HG03280 (cell line): Measurements from ENCODE around the gene CYP1A2.

Experiments used
- ATAC-seq: cut with Tn5 transposase; IDR thresholded peaks from one replicate; pipeline ENCODE4 v1.9.1; 2021; ENCODE audit warnings: mild to moderate bottlenecking, moderate library complexity; ENCODE audit not compliant: unreplicated experiment

The CYP1A2 gene

GRCh38 chr15:74787251-74788041, 38.8 kb downstream of the CYP1A2 start:
- peak; percentile 49 for ATAC-seq

- ATAC-seq = no peak
These were observed 39.5 kb downstream of the CYP1A2 start for GRCh38 chr15:74788042-74788682.

GRCh38 chr15:74788683-74789151, 40.1 kb downstream of the CYP1A2 start:
- no peak for ATAC-seq

GRCh38 chr15:74789171-74789631, 40.6 kb downstream of the CYP1A2 start:
- ATAC-seq = no peak

GRCh38 chr15:74789741-74790079, 41.1 kb downstream of the CYP1A2 start:
- no peak for ATAC-seq

- no peak for ATAC-seq
These were observed 41.7 kb downstream of the CYP1A2 start for GRCh38 chr15:74790080-74790916.

- ATAC-seq = no peak
These were observed 42.4 kb downstream of the CYP1A2 start for GRCh38 chr15:74791007-74791406.

GRCh38 chr15:74791667-74792066, 43.0 kb downstream of the CYP1A2 start:
- ATAC-seq = no peak

GRCh38 chr15:74792227-74793016, 43.8 kb downstream of the CYP1A2 start:
- ATAC-seq = no peak

GRCh38 chr15:74793135-74794028, 44.7 kb downstream of the CYP1A2 start:
- no peak for ATAC-seq

- no peak for ATAC-seq
These were observed 45.8 kb downstream of the CYP1A2 start for GRCh38 chr15:74794248-74794969.

- no peak for ATAC-seq
These were observed 46.3 kb downstream of the CYP1A2 start for GRCh38 chr15:74794970-74795349.

- no peak for ATAC-seq
These were observed 47.5 kb downstream of the CYP1A2 start for GRCh38 chr15:74795966-74796625.

- no peak for ATAC-seq
These were observed 50.0 kb downstream of the CYP1A2 start for GRCh38 chr15:74798388-74799254.

GRCh38 chr15:74799255-74799855, 50.7 kb downstream of the CYP1A2 start:
- ATAC-seq = no peak

- ATAC-seq = peak; percentile 68
These were observed 51.4 kb downstream of the CYP1A2 start for GRCh38 chr15:74799856-74800558.
